Thymus (tissue), 11 donors: ENCODE results near the gene GRK5. TPM values are rescaled to one million over a fixed set of nuclear protein-coding genes. Genes with fewer than 3 reads are reported as not detected.

ENCODE experiments used
- DNase-seq, 9 donors: peaks; one replicate each; pipeline ENCODE4 v3.0.0-alpha.2; 2013; ENCODE audit warnings: low spot score in 9 of 9, low read depth in 6 of 9, missing footprints in 1 of 9
- H3K27ac ChIP-seq, 2 donors: one replicate each; pipeline ENCODE4 v1.5.1; 2013; ENCODE audit warnings: control low read depth in 1 of 2, low read depth in 1 of 2, low read length in 1 of 2, mild to moderate bottlenecking in 1 of 2, moderate library complexity in 1 of 2
- H3K27me3 ChIP-seq, 2 donors: one replicate each; pipeline ENCODE4 v1.5.1; 2013; ENCODE audit warnings: low read length in 1 of 2; ENCODE audit not compliant: control insufficient read depth in 2 of 2, insufficient read depth in 1 of 2
- H3K36me3 ChIP-seq, 2 donors: one replicate each; pipeline ENCODE4 v1.5.1; 2013; ENCODE audit warnings: low read length in 1 of 2, mild to moderate bottlenecking in 1 of 2, moderate library complexity in 1 of 2; ENCODE audit not compliant: control insufficient read depth in 2 of 2, insufficient read depth in 2 of 2
- H3K4me1 ChIP-seq, 2 donors: one replicate each; pipeline ENCODE4 v1.5.1; 2013; ENCODE audit warnings: low read length in 2 of 2; ENCODE audit not compliant: control insufficient read depth in 2 of 2, insufficient read depth in 2 of 2
- H3K4me3 ChIP-seq, 2 donors: one replicate each; pipeline ENCODE4 v1.5.1; 2013; ENCODE audit warnings: low read length in 2 of 2, control low read depth in 1 of 2, mild to moderate bottlenecking in 1 of 2
- H3K9me3 ChIP-seq, 2 donors: one replicate each; pipeline ENCODE4 v1.5.1; 2013; ENCODE audit warnings: low read length in 1 of 2, mild to moderate bottlenecking in 1 of 2; ENCODE audit not compliant: control insufficient read depth in 2 of 2, insufficient read depth in 1 of 2
- WGBS: extraction: QIAGEN DNeasy Blood & Tissue Kit; methylation state at CpG from one replicate; pipeline ENCODE4 v1.1.7; 2013; 5-methylcytosine and 5-hydroxymethylcytosine counted together
- polyA plus RNA-seq: library from polyadenylated mRNA; stranded (reverse); fragments of 200-250 nt; gene quantifications from one replicate; pipeline ENCODE4 v1.2.3, GENCODE V29; 2013
- total RNA-seq: library from RNA; stranded (reverse); fragments of 120-200 nt; gene quantifications from one replicate; pipeline ENCODE4 v1.2.4, GENCODE V29; 2013
- donor health status: healthy.

GRK5 gene
- total and polyA plus RNA-seq, 2 donors = 14.4 to 18.5 TPM

DNA sequence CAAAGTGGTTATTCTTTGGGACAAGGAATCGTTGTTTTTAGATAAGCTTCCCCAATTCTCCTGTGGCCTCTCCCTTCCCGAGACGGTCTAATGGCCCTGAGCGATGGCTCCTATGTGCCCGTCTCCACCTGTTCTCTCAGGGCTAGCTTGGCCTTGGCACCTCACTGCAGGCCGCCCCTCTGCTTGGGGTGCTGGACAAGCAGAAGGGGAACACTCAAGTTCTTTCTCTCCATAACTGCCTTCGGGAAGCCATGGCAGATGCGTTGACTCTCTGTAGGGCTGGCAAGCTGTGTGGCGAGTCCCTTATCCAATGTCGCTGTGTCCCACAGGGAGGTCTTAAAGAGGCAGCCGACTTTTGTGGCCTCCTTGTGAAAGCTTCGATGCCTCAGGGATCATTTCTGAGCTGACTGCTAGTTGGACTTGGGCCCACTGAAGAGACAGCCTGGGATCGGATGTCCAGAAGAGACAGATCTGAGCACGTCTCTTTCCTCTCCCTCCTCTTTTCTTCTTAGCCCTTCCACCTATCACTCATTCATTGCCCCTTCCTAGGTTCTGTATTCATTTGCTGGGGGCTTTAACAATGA is 70.8 kb downstream of the GRK5 start:
- 96% methylated on average over 14 of the region's 14 CpGs for WGBS

DNA sequence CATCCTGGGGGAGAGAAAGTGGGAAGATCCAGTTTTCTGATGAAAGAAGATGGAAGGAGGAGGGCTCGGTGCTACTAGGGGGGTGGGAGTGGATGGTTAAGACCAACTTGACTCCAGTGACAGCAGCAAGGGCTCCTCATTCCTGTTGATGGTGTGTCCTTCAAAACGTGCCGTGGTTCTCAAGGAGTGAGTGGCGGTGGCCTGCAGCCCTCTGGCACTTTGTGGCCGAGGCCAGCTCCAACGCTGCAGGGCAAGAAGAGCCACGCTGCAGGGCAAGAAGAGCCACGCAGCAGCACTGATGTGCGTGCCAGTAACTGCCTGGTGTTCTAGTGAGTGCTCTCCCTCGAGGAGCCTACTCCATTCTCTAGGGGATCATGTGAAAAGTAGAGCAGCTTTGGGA is 72.1 kb downstream of the GRK5 start:
- H3K9me3 ChIP-seq = no peaks in the 10 kb centered on the region
- DNase-seq = no peak
- 96% methylated on average over 10 of the region's 10 CpGs for WGBS
- no peaks in the 10 kb centered on the region for H3K36me3 ChIP-seq
- H3K4me3 ChIP-seq = no peak overlapping the region
- H3K27ac ChIP-seq = no peak overlapping the region
- H3K27me3 ChIP-seq = no peaks in the 10 kb centered on the region
- peaks cover 6 to 47% of the 10 kb centered on the region in 2 donors for H3K4me1 ChIP-seq

More for the DNA sequence above, 70.8 kb downstream of the GRK5 start:
- Histone ChIP-seq H3K36me3 (no peaks in the 10 kb centered on the region), H3K4me1 (peaks cover 4 to 46% of the 10 kb centered on the region in 2 donors), H3K4me3 (no peak overlapping the region), H3K27ac (no peak overlapping the region), H3K9me3 (no peaks in the 10 kb centered on the region), H3K27me3 (no peaks in the 10 kb centered on the region)
- no peak for DNase-seq

DNA sequence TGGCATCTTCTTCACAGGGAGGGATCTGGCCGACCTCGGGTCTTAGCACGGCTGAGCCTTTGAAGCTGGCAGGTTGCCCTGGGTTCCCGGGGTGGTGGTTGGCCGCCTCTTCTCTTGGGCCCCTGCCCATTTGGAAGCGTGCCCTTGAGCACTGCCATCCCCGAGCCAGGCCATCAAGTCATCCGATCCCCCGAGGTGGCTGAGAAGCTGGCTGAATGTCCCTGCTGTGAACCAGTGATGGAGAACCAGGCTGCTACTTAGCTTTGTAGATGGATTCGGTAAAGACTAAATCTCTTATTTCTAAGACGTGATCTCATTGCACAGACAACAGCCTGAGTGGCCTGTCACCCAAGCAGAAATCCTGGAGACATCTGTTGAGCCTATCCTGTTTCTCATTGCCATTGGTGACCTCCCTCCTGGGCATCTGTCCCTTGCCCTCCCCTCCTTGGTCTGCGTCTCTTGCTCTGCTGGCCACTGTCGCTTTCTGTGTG is 74.3 kb downstream of the GRK5 start:
- no peak overlapping the region for H3K4me3 ChIP-seq
- H3K4me1 ChIP-seq = peaks cover 21 to 54% of the 10 kb centered on the region in 2 donors
- no peaks in the 10 kb centered on the region for H3K36me3 ChIP-seq
- 93% methylated on average over 13 of the region's 13 CpGs for WGBS
- DNase-seq = no peak
- no peaks in the 10 kb centered on the region for H3K27me3 ChIP-seq
- H3K9me3 ChIP-seq = peaks cover 0 to 1% of the 10 kb centered on the region in 2 donors
- H3K27ac ChIP-seq = no peak overlapping the region

GRCh38 chr10:119282446-119282845 is 75.1 kb downstream of the GRK5 start:
- peaks cover 0 to 4% of the 10 kb centered on the region in 2 donors for H3K9me3 ChIP-seq
- 98% methylated on average over 9 of the region's 9 CpGs for WGBS
- DNase-seq = no peak
- H3K27me3 ChIP-seq = no peaks in the 10 kb centered on the region
- H3K4me3 ChIP-seq = no peak overlapping the region
- peaks cover 22 to 55% of the 10 kb centered on the region in 2 donors for H3K4me1 ChIP-seq
- H3K36me3 ChIP-seq = no peaks in the 10 kb centered on the region
- H3K27ac ChIP-seq = no peak overlapping the region

GRCh38 chr10:119283387-119283786 is 76.0 kb downstream of the GRK5 start:
- Histone ChIP-seq H3K27ac (peak overlapping the region in 1 of 2 donors; percentile 36), H3K4me3 (no peak overlapping the region), H3K36me3 (no peaks in the 10 kb centered on the region), H3K27me3 (no peaks in the 10 kb centered on the region), H3K9me3 (peaks cover 0 to 4% of the 10 kb centered on the region in 2 donors), H3K4me1 (peaks cover 22 to 62% of the 10 kb centered on the region in 2 donors)
- 98% methylated on average over 5 of the region's 5 CpGs for WGBS
- no peak for DNase-seq

DNA sequence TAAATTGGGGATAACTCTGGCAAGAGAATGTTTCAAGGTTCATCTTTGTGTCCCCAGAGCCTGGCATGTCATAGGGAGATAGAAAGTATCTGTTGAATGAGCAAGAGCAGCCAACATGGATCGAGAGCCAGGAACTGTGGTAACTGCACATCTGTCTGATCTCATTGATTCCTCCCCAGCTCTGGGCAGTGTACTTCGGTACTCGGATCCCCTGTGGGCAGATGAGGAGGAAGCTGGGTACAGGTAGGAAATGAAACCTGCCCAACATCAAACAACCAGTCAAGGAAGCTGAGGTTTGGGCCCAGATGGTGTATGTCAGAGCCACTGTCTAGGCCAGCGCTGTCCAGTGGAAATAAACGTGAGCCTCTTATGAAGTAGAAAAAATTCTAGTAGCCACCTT is 76.4 kb downstream of the GRK5 start:
- peaks cover 0 to 4% of the 10 kb centered on the region in 2 donors for H3K9me3 ChIP-seq
- peak overlapping the region in 1 of 2 donors; percentile 36 for H3K27ac ChIP-seq
- peaks cover 25 to 66% of the 10 kb centered on the region in 2 donors for H3K4me1 ChIP-seq
- H3K36me3 ChIP-seq = no peaks in the 10 kb centered on the region
- H3K4me3 ChIP-seq = no peak overlapping the region
- 26% methylated on average over 5 of the region's 5 CpGs for WGBS
- DNase-seq = peak in 1 of 9 donors; percentile 51
- no peaks in the 10 kb centered on the region for H3K27me3 ChIP-seq

DNA sequence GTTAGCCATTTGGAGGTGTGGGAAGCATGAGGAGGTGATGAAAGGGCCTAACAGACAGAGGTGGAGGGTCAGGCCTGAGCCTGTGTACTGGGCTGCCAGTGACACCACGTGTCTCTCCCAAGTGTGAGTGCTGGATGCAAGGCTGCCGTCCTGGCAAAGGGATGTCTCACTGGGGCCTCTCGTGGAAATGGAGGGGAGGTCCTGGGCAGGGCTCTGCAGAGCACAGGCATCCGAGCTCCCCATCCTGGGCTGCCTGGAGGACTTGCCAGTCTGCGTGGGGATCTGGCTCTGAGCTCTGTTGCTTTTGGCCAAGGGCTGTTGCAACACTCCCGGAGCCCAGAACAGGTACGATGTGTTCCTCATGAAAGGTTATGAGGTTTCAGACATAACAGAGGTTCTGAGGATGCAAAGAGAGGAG is 77.3 kb downstream of the GRK5 start:
- H3K9me3 ChIP-seq = peaks cover 0 to 4% of the 10 kb centered on the region in 2 donors
- H3K4me1 ChIP-seq = peaks cover 30 to 72% of the 10 kb centered on the region in 2 donors
- no peak overlapping the region for H3K27ac ChIP-seq
- no peak overlapping the region for H3K4me3 ChIP-seq
- 93% methylated on average over 7 of the region's 7 CpGs for WGBS
- no peaks in the 10 kb centered on the region for H3K27me3 ChIP-seq
- no peak for DNase-seq
- no peaks in the 10 kb centered on the region for H3K36me3 ChIP-seq

GRCh38 chr10:119285495-119286267 is 78.3 kb downstream of the GRK5 start:
- peak overlapping the region; percentile 26 to 32 for H3K27ac ChIP-seq
- no peak for DNase-seq
- H3K4me3 ChIP-seq = no peak overlapping the region
- WGBS = 86% methylated on average over 9 of the region's 9 CpGs
- no peaks in the 10 kb centered on the region for H3K36me3 ChIP-seq
- peaks cover 32 to 82% of the 10 kb centered on the region in 2 donors for H3K4me1 ChIP-seq
- H3K9me3 ChIP-seq = peaks cover 0 to 4% of the 10 kb centered on the region in 2 donors
- no peaks in the 10 kb centered on the region for H3K27me3 ChIP-seq

GRCh38 chr10:119286516-119286915 is 79.1 kb downstream of the GRK5 start:
- 98% methylated on average over 6 of the region's 6 CpGs for WGBS
- DNase-seq = no peak
- Histone ChIP-seq H3K36me3 (no peaks in the 10 kb centered on the region), H3K9me3 (peaks cover 0 to 4% of the 10 kb centered on the region in 2 donors), H3K27me3 (no peaks in the 10 kb centered on the region), H3K4me1 (peaks cover 33 to 83% of the 10 kb centered on the region in 2 donors), H3K4me3 (no peak overlapping the region), H3K27ac (peak overlapping the region in 1 of 2 donors; percentile 32)
